RWPE1 (cell line): ENCODE results near the gene PDGFA.

Source experiments
- CTCF ChIA-PET: fragments of 350-600 bp; sonication (Branson Sonifier 250); formaldehyde crosslinking; extraction: SDS; loops from one replicate; lab custom pipeline; 2021; lab: Yijun Ruan, JAX
- POLR2A ChIA-PET: fragments of 400-600 bp; formaldehyde crosslinking; extraction: SDS; loops from one replicate; lab custom pipeline; 2020; ENCODE audit warnings: antibody characterized with exemption; ENCODE audit not compliant: low non-redundant PET; lab: Yijun Ruan, JAX
- DNase-seq: peaks from one replicate; pipeline ENCODE4 v3.0.0; 2012; ENCODE audit warnings: low spot score
- H3K27ac ChIP-seq: fragments of 450-650 bp; 2 replicates; pipeline ENCODE4 v1.5.1; 2017
- CTCF ChIP-seq: fragments of 450-650 bp; conservative IDR thresholded peaks from 2 replicates; pipeline ENCODE4 v1.5.1; 2017; ENCODE audit warnings: low read depth, mild to moderate bottlenecking

PDGFA gene

GRCh38 chr7:493661-494251 lies 25.9 kb downstream of the PDGFA start:
- ChIA-PET CTCF (no interaction called here), POLR2A (no interaction called here)
- TF ChIP-seq CTCF: no peak
- peak overlapping the region; percentile 81; the same call in 1 of the 2 replicates for H3K27ac ChIP-seq
- no peak for DNase-seq

DNA sequence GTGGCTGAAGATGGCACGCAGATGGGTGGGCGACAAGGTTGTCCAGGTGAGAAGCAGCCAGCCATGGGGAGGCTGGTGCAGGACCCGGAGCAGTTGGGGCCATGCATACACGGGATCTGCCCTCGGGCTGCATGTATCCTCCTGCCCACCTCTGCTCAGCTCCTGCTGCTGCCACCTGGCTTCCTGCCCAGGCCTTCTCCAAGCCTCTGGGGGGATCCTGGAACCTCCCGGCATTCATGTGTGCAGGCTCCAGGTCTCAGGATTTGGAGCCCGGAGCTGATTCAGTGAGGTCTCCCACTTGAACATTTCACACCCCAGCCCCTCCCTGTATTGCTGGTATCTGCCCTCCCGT lies 27.0 kb downstream of the PDGFA start:
- H3K27ac ChIP-seq: peak overlapping the region; percentile 81
- TF ChIP-seq CTCF: no peak
- ChIA-PET POLR2A (no interaction called here), CTCF (interaction anchor here (0.7 kb wide), 1 partner anchor 229 kb away, joined by 3 read pairs; no protein-coding TSS in a partner anchor)
- no peak for DNase-seq

DNA sequence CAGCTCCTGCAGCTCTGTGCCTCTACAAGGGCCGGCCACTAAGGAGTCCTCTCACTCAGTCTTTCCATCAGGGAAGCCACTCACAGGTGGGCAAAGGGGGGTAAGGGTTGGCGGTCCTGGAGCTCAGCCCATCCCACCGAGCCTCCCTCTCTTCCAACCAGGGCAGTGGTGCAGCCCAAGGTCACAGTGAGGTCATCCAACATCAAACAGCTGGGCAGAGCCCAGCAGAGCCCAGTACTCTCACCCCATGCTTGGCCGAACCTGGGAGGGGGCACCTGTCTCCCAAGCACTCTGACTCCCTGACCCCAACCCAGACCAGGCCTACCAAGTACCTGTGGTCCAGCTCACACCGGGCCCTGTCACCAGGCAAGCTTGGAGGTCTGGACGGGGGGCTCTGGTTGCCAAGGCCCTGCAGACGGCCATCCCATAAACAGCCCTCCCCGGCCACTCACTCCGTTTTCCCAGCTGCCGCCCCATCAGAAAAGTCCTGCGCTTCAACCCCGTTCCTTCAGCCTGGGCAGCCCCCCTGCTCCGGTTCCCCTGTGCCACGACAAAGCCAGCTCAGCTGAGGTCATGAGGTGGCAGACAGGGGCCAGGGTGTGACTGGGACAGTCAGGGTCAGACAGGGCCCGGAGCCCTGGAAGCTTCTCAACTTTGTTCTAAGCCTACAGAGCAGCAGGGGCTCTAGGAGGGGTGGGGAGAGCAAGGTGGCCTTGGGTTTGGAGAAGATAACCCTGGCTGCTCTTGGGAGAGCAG lies 27.5 kb downstream of the PDGFA start:
- DNase-seq: no peak
- ChIA-PET CTCF (interaction anchor here (0.6 to 0.7 kb wide), 2 partner anchors 221 to 228 kb away, joined by 3 read pairs; no protein-coding TSS in a partner anchor), POLR2A (no interaction called here)
- no peak for TF ChIP-seq CTCF
- H3K27ac ChIP-seq: peak overlapping the region; percentile 81

DNA sequence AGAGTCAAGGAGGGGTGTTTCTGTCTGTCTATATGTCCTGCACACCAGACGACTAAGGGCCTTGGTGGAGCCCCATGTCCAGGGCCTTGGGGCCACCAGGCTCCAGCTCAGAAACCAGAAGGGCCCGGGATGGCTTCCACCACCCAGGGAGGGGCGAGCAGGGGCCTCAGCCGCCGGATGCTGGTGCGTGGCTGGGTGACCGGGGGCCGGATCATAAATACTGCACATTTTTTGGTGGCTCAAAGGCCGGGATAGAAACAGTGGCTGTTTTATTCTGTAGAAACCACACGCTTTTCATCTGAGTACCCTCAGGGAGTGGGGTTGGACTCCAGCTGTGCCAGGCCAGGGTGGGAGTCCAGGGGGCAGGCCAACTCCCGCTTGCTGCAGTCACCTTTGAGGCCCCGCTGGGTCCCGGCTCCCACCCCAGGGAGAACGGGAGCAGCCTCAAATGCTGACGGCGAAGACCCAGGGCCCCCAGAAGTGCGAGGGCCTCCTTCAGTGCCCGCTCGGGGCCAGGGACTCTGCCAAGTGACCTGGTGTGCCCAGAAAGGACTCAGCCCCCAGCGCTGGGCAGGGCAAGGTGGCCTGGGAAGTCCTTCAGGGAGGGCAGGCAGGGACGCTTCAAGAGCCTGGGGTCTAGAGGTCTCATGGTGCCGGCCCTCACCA lies 28.2 kb downstream of the PDGFA start:
- no peak for TF ChIP-seq CTCF
- peak overlapping the region; percentile 81 for H3K27ac ChIP-seq
- ChIA-PET CTCF (interaction anchor here (0.5 to 0.6 kb wide), 2 partner anchors 12 to 220 kb away, joined by 3 read pairs; no protein-coding TSS in a partner anchor), POLR2A (no interaction called here)
- no peak for DNase-seq

- POLR2A ChIA-PET: no interaction called here
- peak overlapping the region; percentile 81 for H3K27ac ChIP-seq
- TF ChIP-seq CTCF: no peak
- CTCF ChIA-PET: interaction anchor here (0.5 to 0.6 kb wide), 2 partner anchors 12 to 70 kb away, joined by 3 to 4 read pairs; no protein-coding TSS in a partner anchor
- DNase-seq: no peak
Observed at GRCh38 chr7:490461-491291, 29.0 kb downstream of the PDGFA start.
